K562 (cell line): ENCODE data around the gene NLRP6. TPM values are rescaled to one million over a fixed set of nuclear protein-coding genes. Genes with fewer than 3 reads are reported as not detected.
A peak's percentile ranks its signal among the peaks of the same experiment; 100 is the strongest.

Experiments used
- ARHGAP35 ChIP-seq: fragments of 450-650 bp; IDR thresholded peaks from 2 replicates; pipeline ENCODE4 v1.6.1; 2018; ENCODE audit not compliant: partially characterized antibody
- ARID1B ChIP-seq: fragments of 450-650 bp; IDR thresholded peaks from 2 replicates; pipeline ENCODE4 v1.6.1; 2016; ENCODE audit warnings: antibody characterized with exemption, mild to moderate bottlenecking, inconsistent platforms
- ATF1 ChIP-seq, 2 experiments: fragments of 450-650 bp in 1 of 2; IDR thresholded peaks; 2 replicates each; pipeline ENCODE4 v1.6.1; 2016; ENCODE audit warnings: missing compliant biosample characterization in 1 of 2, missing genetic modification characterization in 1 of 2
- BACH1 ChIP-seq: fragments of 200-800 bp; sonication (Bioruptor generic); IDR thresholded peaks from 2 replicates; pipeline ENCODE4 v1.6.1; 2016; ENCODE audit warnings: missing genetic modification characterization, missing compliant biosample characterization
- CLOCK ChIP-seq: fragments of 250-450 bp; sonication (Bioruptor Pico); IDR thresholded peaks from 2 replicates; pipeline ENCODE4 v1.4.0; 2020; ENCODE audit warnings: mild to moderate bottlenecking, moderate library complexity, borderline replicate concordance
- CREB1 ChIP-seq, 2 experiments: sonication (generic) in 1 of 2; formaldehyde crosslinking in 1 of 2; IDR thresholded peaks; 2 replicates each; pipeline versions ENCODE4 v1.6.1 to v1.8.0; 2012 to 2022; ENCODE audit warnings: inconsistent platforms in 1 of 2, mild to moderate bottlenecking in 1 of 2, missing genetic modification reagents in 1 of 2, moderate library complexity in 1 of 2
- EZH2 ChIP-seq: IDR thresholded peaks from 2 replicates; pipeline ENCODE4 v1.6.1; 2012; ENCODE audit warnings: low read depth, mild to moderate bottlenecking, inconsistent platforms, low read length, borderline replicate concordance
- FOXK2 ChIP-seq, 2 experiments: fragments of 450-650 bp; IDR thresholded peaks in 1 of 2; conservative IDR thresholded peaks in 1 of 2; 2 replicates each; pipeline ENCODE4 v1.6.1; 2016; ENCODE audit warnings: low read depth in 2 of 2, mild to moderate bottlenecking in 1 of 2
- HMBOX1 ChIP-seq: sonication (generic); IDR thresholded peaks from 2 replicates; pipeline ENCODE4 v1.6.1; 2016
- HOMEZ ChIP-seq: fragments of 250-450 bp; sonication (Bioruptor Pico); IDR thresholded peaks from 2 replicates; pipeline ENCODE4 v1.4.0; 2020; ENCODE audit warnings: mild to moderate bottlenecking, moderate library complexity
- KAT2B ChIP-seq: IDR thresholded peaks from one replicate; pipeline ENCODE4 v1.6.1; 2012; ENCODE audit warnings: low read depth, mild to moderate bottlenecking, control low read depth, inconsistent platforms, low read length, moderate library complexity
- KDM2B ChIP-seq: fragments of 250-450 bp; sonication (Bioruptor Pico); IDR thresholded peaks from 2 replicates; pipeline ENCODE4 v1.8.0; 2021; ENCODE audit warnings: mild to moderate bottlenecking, moderate library complexity
- MED1 ChIP-seq: sonication (generic); formaldehyde crosslinking; IDR thresholded peaks from 2 replicates; pipeline ENCODE4 v1.8.1; 2023; ENCODE audit warnings: missing genetic modification reagents, borderline replicate concordance
- PTTG1 ChIP-seq: fragments of 450-650 bp; IDR thresholded peaks from 2 replicates; pipeline ENCODE4 v1.6.1; 2016; ENCODE audit warnings: low read depth, mild to moderate bottlenecking, missing genetic modification characterization, missing compliant biosample characterization
- TAF9B ChIP-seq: fragments of 450-650 bp; IDR thresholded peaks from 2 replicates; pipeline ENCODE4 v1.6.1; 2018; ENCODE audit warnings: mild to moderate bottlenecking; ENCODE audit not compliant: partially characterized antibody
- ZFP30 ChIP-seq: fragments of 250-450 bp; sonication (Bioruptor Pico); IDR thresholded peaks from 2 replicates; pipeline ENCODE4 v1.8.0; 2022; ENCODE audit warnings: moderate library complexity, mild to moderate bottlenecking, inconsistent platforms, borderline replicate concordance
- ZNF175 ChIP-seq: fragments of 200-800 bp; sonication (Bioruptor generic); IDR thresholded peaks from 2 replicates; pipeline ENCODE4 v1.6.1; 2016; ENCODE audit warnings: low read depth, mild to moderate bottlenecking, missing genetic modification characterization, missing compliant biosample characterization
- ZNF512 ChIP-seq: IDR thresholded peaks from 2 replicates; pipeline ENCODE4 v1.6.1; 2016; ENCODE audit warnings: missing genetic modification characterization, missing compliant biosample characterization
- polyA plus RNA-seq, 8 experiments: library from polyadenylated mRNA; depleted of rRNA in 4 of 8; stranded (reverse) in 5 of 8; unstranded in 3 of 8; fragments of >200 nt; fragmentation: Nextera tagmentation in 2 of 8; fragmentation: Illumina TruSeq in 1 of 8; extraction: Ambion mirVana in 2 of 8; extraction: Trizol in 1 of 8; gene quantifications; 2 replicates each; pipeline versions ENCODE4 v1.2.1 to v1.2.3, GENCODE V29; 2011 to 2014; ENCODE audit warnings: inconsistent platforms in 1 of 8, missing spikeins in 1 of 8
- total RNA-seq, 7 experiments: library from RNA; depleted of rRNA in 6 of 7; stranded (reverse); fragments of >200 nt in 6 of 7; fragmentation: Illumina TruSeq in 2 of 7; extraction: Trizol in 2 of 7; gene quantifications; 2 replicates each; pipeline versions ENCODE4 v1.2.1 to v1.2.3, GENCODE V29; 2011 to 2021; ENCODE audit warnings: low replicate concordance in 1 of 7

Gene NLRP6
- total and polyA plus RNA-seq, 9 of the 15 experiments (the other 6 are each of a cell fraction or from before 2014, with no cell fraction given), result 0.03 to 0.18 (median 0.15) TPM; not detected in 5

- TF ChIP-seq ATF1 (CRISPR knock-in tag; IDR thresholded peaks at IDR 0.05), result no peak
- no peak for TF ChIP-seq ATF1 (tag; IDR thresholded peaks at IDR 0.05)
- 0 out of 2 replicates have a peak, but pooled peaks have one; percentile 25 for TF ChIP-seq BACH1 (tag)
- no peak for TF ChIP-seq CREB1 (IDR thresholded peaks at IDR 0.05)
- TF ChIP-seq CREB1 (CRISPR knock-in tag; IDR thresholded peaks at IDR 0.05), result no peak
- no peak for TF ChIP-seq KAT2B
- no peak for TF ChIP-seq KDM2B
- no peak for TF ChIP-seq EZH2
- TF ChIP-seq HMBOX1, result peak; percentile 87
- 0 out of 2 replicates have a peak, but pooled peaks have one; percentile 13 for TF ChIP-seq ZNF175 (CRISPR knock-in tag)
- TF ChIP-seq MED1 (CRISPR knock-in tag), result no peak
- no peak for TF ChIP-seq TAF9B
- TF ChIP-seq HOMEZ (CRISPR knock-in tag), result no peak
- TF ChIP-seq ZNF512 (tag), result no peak
- 0 out of 4 replicates have a peak, but pooled peaks of 1 of the 2 experiments have one; percentile 25 for TF ChIP-seq FOXK2 (conservative IDR thresholded peaks at IDR 0.05 in 1 of 2, IDR thresholded peaks at IDR 0.05 in 1 of 2; ENCODE audit: low read depth in 2 of 2)
- no peak for TF ChIP-seq PTTG1 (tag)
- no peak for TF ChIP-seq CLOCK (CRISPR knock-in tag)
- TF ChIP-seq ZFP30, result no peak
- no peak for TF ChIP-seq ARID1B
- TF ChIP-seq ARHGAP35, result no peak
Observed at GRCh38 chr11:334264-334994, 56.2 kb downstream of the NLRP6 start (continued).
